CD1c-positive myeloid dendritic cell (primary cell): ENCODE measurements around the gene CMTM5.
"Not testable (repeated sequence)": the region's sequence is repeated elsewhere in the genome, so short reads cannot be mapped to it uniquely, and the experiment has no call there.

Source experiments
- DNase-seq: peaks from one replicate; pipeline ENCODE4 v3.0.0-alpha.2; 2016; ENCODE audit errors: extremely low spot score

CMTM5 gene

DNA sequence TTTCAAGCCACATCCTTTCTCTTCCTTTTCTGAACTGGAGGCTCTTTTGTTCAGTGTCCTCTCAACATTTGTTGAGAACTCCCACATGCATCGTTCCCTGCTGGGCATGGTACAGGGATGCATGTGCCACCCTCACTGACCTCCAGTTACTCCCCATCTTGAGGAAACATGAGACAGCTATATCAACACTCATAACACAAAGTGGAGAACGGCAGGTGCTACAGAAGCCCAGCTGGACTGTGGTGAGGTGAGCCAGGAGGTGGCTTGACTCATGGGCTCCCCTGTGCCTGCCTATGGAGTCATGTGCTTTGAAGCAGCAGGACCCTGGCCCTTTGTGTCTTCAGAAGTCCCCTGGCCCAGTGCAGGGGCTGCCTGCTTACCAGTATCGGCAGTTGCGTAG is 21.5 kb downstream of the CMTM5 start:
- no peak for DNase-seq

- DNase-seq, result no peak
Measured at GRCh38 chr14:23399136-23399535, 22.3 kb downstream of the CMTM5 start.

- DNase-seq, result no peak
Measured at GRCh38 chr14:23399591-23399990, 22.7 kb downstream of the CMTM5 start.

- DNase-seq, result not testable (repeated sequence)
Measured at GRCh38 chr14:23400496-23401149, 23.8 kb downstream of the CMTM5 start.

DNA sequence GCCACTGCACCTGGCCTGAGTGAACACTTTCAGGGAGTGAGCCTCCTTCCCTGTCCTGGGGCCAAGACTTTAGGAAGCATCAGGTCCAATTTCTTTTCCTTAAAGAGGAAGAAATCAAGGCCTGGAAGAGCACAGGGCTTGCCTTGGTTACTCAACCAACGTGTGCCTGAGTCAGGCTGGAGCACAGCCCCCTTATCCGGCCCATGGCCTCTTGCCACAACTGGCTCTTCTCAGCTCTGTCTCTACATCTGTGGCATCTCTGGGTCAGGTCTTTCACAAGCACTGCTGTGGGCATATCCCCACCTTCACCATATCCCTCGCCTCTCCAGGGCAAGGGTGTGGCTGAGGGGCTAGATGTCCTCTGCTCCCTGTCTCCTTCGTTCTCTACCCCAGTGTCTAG is 24.4 kb downstream of the CMTM5 start:
- no peak for DNase-seq

- DNase-seq, result no peak
Measured at GRCh38 chr14:23402296-23403138, 25.7 kb downstream of the CMTM5 start.

GRCh38 chr14:23403139-23403438 is 26.2 kb downstream of the CMTM5 start:
- DNase-seq, result no peak

- DNase-seq, result no peak
Measured at GRCh38 chr14:23403908-23404307, 27.1 kb downstream of the CMTM5 start.

DNA sequence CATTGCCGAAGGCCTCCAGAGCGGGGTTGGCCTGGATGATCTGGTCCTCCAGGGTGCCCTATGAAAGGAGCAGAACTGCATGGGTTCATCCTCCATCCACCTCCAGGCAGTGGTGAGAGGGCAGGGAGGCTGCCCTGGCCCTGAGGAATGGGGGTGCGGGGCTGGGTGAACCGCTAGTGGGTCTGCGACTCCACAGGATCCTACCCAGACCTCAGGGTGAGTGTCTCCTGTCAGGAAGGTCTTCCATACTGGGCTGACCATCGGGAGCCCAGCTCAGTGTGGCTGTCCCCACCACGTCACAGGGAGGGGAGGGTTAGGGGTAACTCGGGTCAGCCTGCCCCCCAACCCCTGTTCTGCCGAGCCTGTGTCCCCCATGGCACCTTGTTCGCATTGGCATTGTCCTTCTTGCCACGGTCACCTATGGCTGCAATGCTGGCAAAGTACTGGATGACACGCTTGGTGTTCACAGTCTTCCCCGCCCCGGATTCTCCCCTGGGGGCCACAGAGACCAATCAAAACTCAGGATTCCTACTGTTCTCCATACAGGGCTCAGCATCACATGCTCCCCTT is 27.6 kb downstream of the CMTM5 start:
- DNase-seq, result no peak

GRCh38 chr14:23405096-23405495 is 28.2 kb downstream of the CMTM5 start:
- no peak for DNase-seq

GRCh38 chr14:23405516-23406025 is 28.7 kb downstream of the CMTM5 start:
- no peak for DNase-seq

GRCh38 chr14:23406244-23406643 is 29.4 kb downstream of the CMTM5 start:
- no peak for DNase-seq

GRCh38 chr14:23406725-23407355 is 30.0 kb downstream of the CMTM5 start:
- DNase-seq, result no peak

DNA sequence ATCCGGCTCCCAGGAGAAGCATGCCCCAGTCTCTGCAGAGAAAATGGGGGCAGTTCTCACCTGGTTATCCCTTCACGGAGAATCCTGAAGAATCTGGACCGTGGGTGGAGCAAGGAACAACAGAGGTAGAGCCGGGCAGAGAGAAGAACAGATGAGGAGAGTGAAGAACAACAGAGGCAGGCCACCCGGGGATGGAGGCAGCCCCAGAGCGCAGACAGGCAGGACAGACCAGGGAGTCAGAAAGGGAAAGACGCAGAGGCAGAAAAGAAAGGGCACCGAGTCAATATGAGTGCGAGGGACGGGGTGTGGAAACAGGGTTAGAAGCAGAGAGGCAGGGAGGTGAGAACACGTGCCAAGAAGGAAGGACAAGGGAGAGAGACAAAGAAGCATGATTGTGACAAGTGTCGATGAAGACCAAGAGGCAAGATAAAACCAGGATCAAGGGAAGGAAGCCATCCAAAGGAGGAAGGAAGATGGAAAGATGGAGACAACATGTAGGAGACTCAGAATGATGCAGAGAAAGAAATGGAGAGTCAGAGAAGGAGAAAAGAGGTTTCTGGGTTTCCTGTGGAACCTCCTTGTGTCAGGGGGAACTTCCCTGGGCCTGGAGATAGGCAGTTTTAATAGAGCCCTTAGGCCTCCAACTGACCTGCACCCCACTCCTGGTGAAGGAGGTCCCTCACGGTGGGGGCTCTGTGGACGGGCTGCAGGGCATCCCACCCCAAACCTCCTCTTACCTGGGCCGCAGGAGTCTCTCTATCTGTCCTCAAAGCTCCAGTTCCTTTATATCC is 30.9 kb downstream of the CMTM5 start, which contains the start of gene MYH6:
Gene MYH6 (minus strand): TSS at position 758 of the 791 bp plus-strand sequence. CDS start 1,050 bp downstream, outside the sequence.
- no peak for DNase-seq

DNA sequence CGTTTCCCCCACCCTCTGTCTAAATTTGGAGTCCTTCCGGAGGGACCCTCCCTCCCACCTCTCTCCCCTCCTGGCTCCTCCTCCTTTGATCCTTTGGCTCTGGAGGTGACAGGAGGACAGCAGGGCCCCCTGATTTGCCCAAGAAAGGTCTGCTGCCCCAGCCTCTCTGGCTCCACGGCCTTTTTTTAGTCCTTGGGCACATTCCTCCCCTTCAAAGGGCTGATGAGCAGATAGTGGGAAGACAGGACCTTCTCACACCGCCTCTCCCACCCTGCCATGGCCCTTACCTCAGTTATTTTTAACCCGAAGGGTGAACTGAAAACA is 31.4 kb downstream of the CMTM5 start:
- no peak for DNase-seq

DNA sequence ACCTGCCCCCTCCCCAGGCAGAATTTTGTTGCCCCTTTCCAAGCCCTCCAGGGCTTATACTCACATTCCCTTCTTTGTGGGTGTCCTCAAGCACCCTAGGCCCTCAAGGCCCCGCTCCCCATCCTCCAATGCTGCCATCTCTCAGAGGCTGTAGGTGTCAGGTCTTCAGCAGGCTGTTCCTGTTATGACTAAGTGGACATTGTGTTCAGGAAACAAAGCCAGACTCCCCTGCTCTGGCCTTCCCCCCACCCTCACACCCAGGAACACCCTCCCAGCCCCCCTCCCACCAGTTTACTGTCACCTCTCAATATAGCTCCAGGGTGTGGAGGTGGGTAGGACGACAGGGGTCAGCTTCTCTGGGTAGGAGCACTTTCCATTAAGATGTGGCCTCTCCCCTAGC is 32.6 kb downstream of the CMTM5 start:
- no peak for DNase-seq

DNA sequence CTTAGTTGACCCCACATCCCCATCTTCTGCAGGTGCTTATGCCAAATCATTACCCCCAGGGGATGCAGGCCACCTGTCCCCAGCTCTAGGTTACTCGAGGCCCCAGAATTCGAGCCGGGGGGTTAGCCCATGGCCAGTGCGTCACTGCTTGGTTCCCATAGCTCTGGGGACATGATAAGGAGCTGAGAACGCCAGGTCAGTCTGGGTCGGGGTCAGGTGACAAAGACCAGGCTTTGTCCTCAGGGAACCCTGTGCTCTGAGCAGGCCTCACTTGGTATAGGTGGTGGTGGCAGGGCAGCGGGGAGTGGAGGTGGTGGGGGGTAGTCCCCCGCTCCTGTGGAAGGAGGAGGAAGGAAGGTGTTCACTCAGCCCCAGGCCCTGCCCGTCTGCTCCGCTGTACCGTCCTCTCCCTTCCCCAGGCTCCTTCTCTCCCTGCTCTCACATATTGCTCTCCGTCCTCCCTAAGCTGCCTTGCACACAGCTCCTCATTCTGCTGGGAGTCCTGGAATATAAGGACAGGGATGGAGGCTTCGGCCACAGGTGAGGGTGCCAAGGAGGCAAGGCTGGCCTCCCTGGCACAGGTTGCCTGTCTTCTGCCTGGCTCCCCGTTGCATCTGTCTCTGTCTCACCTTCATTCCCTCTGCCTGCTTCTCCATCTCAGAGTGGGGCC is 33.3 kb downstream of the CMTM5 start:
- DNase-seq, result no peak

GRCh38 chr14:23411563-23412525 is 35.0 kb downstream of the CMTM5 start:
- no peak for DNase-seq

GRCh38 chr14:23413681-23414080 is 36.8 kb downstream of the CMTM5 start:
- no peak for DNase-seq

DNA sequence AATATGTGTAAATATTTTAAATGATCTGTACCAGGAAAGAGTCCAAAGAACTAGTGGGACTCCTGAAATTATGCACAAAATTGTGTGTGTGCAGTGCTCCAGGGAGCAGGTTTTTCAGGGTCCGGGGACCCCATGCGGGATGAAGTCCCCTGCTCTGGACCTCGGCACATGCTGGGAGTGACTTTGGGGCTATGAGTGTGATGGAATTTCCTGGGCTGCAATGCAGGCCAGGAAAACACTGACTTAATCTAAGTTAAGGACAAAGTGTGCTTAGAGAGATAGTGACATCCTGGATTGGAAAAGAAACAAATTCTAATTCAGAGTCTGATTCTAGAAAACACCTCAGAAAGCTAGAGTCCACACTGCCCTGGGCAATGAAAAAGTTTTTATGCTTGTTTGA is 37.4 kb downstream of the CMTM5 start:
- DNase-seq, result no peak
